Sigmoid colon (tissue), 4 donors: ENCODE results near the gene DCLK2.

Source experiments
- POLR2AphosphoS5 ChIP-seq, 4 donors: sonication (generic); formaldehyde crosslinking; IDR thresholded peaks; one replicate each; pipeline ENCODE4 v1.6.1; 2017; ENCODE audit warnings: antibody characterized with exemption in 4 of 4
- TF ChIP-seq, protein P1 (sequence below), 4 experiments: fragments of 450-650 bp in 3 of 4; fragments of 200-600 bp in 1 of 4; IDR thresholded peaks; one replicate each; pipeline ENCODE4 v1.5.1; 2016 to 2019; ENCODE audit warnings: antibody characterized with exemption in 4 of 4, mild to moderate bottlenecking in 3 of 4, moderate library complexity in 2 of 4

DNA sequence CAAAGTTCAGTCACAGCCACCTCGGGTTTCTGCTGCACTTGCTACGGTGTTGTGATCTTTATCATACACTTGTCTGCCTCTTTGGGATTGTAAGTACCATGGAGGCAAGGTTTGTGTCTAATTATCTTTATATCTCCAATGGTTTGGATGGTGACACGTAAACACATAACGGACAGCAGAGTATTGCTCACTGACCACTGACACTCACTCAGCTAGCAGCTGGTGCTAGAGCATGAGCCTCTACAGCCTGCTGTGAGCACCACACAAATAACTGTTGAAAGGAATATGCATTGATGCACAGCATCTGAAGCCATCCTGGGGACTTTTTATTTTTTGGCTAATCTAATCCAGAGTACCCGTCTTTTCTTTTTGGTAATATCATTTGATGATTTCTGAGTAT, 156.0 kb downstream of the DCLK2 start:
- TF ChIP-seq POLR2AphosphoS5 (IDR thresholded peaks at IDR 0.05): no peak
- TF ChIP-seq, protein P1, sequence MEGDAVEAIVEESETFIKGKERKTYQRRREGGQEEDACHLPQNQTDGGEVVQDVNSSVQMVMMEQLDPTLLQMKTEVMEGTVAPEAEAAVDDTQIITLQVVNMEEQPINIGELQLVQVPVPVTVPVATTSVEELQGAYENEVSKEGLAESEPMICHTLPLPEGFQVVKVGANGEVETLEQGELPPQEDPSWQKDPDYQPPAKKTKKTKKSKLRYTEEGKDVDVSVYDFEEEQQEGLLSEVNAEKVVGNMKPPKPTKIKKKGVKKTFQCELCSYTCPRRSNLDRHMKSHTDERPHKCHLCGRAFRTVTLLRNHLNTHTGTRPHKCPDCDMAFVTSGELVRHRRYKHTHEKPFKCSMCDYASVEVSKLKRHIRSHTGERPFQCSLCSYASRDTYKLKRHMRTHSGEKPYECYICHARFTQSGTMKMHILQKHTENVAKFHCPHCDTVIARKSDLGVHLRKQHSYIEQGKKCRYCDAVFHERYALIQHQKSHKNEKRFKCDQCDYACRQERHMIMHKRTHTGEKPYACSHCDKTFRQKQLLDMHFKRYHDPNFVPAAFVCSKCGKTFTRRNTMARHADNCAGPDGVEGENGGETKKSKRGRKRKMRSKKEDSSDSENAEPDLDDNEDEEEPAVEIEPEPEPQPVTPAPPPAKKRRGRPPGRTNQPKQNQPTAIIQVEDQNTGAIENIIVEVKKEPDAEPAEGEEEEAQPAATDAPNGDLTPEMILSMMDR (IDR thresholded peaks at IDR 0.05): no peak
